Fibroblast of lung (primary cell): ENCODE results near the gene TRIM39. TPM values are rescaled to one million over a fixed set of nuclear protein-coding genes. Genes with fewer than 3 reads are reported as not detected.

Source experiments
- DNase-seq, 2 donors: peaks; one replicate each; pipeline versions ENCODE4 v3.0.0 to v3.0.0-alpha.2; 2010; ENCODE audit warnings: low read depth in 2 of 2
- H2AFZ ChIP-seq: 2 replicates; pipeline ENCODE4 v1.5.1; 2012; ENCODE audit warnings: low read length, control low read depth, inconsistent platforms
- H3K27ac ChIP-seq: 2 replicates; pipeline ENCODE4 v1.5.1; 2011; ENCODE audit warnings: low read length, control low read depth; ENCODE audit not compliant: insufficient read depth
- H3K27me3 ChIP-seq: 2 replicates; pipeline ENCODE4 v1.5.1; 2011; ENCODE audit warnings: mild to moderate bottlenecking, low read length; ENCODE audit not compliant: control insufficient read depth, insufficient read depth
- H3K36me3 ChIP-seq: 2 replicates; pipeline ENCODE4 v1.5.1; 2011; ENCODE audit warnings: low read length; ENCODE audit not compliant: control insufficient read depth, insufficient read depth
- H3K4me1 ChIP-seq: 2 replicates; pipeline ENCODE4 v1.5.1; 2011; ENCODE audit warnings: low read length; ENCODE audit not compliant: control insufficient read depth, insufficient read depth; ENCODE audit errors: extremely low read depth
- H3K4me2 ChIP-seq: 2 replicates; pipeline ENCODE4 v1.5.1; 2011; ENCODE audit warnings: low read length, control low read depth; ENCODE audit not compliant: insufficient read depth; ENCODE audit errors: extremely low read depth
- H3K4me3 ChIP-seq, 4 experiments: fragments of 200-600 bp in 1 of 4; sonication (generic) in 1 of 4; replicated peaks in 1 of 4; 2 replicates each; pipeline ENCODE4 v1.5.1; 2011 to 2016; ENCODE audit warnings: low read length in 4 of 4, low read depth in 3 of 4, mild to moderate bottlenecking in 3 of 4, control low read depth in 2 of 4, inconsistent platforms in 1 of 4, mixed read lengths in 1 of 4; ENCODE audit not compliant: insufficient read depth in 1 of 4; ENCODE audit errors: control extremely low read depth in 1 of 4
- H3K79me2 ChIP-seq: 2 replicates; pipeline ENCODE4 v1.5.1; 2012; ENCODE audit warnings: mild to moderate bottlenecking, low read length, inconsistent platforms; ENCODE audit not compliant: control insufficient read depth, insufficient read depth
- H3K9ac ChIP-seq: 2 replicates; pipeline ENCODE4 v1.5.1; 2011; ENCODE audit warnings: mild to moderate bottlenecking, low read length, control low read depth; ENCODE audit not compliant: insufficient read depth
- H3K9me3 ChIP-seq: 2 replicates; pipeline ENCODE4 v1.5.1; 2012; ENCODE audit warnings: low read depth, low read length; ENCODE audit not compliant: control insufficient read depth, insufficient read depth
- H4K20me1 ChIP-seq: 2 replicates; pipeline ENCODE4 v1.5.1; 2011; ENCODE audit warnings: low read length; ENCODE audit not compliant: control insufficient read depth, insufficient read depth; ENCODE audit errors: extremely low read depth
- EZH2 ChIP-seq: IDR thresholded peaks from 2 replicates; pipeline ENCODE4 v1.5.1; 2012; ENCODE audit warnings: low read length, control low read depth, mild to moderate bottlenecking; ENCODE audit errors: missing control alignments
- polyA plus RNA-seq, 2 donors: library from polyadenylated mRNA; depleted of rRNA in 1 of 2; stranded (reverse) in 1 of 2; unstranded in 1 of 2; fragments of >200 nt; gene quantifications; 2 replicates each; pipeline ENCODE4 v1.2.1, GENCODE V29; 2011 to 2012; ENCODE audit warnings: missing spikeins in 1 of 2
- total RNA-seq: library from RNA; depleted of rRNA; stranded (reverse); fragments of >200 nt; gene quantifications from 2 replicates; pipeline ENCODE4 v1.2.1, GENCODE V29; 2014
- TF ChIP-seq, protein P1 (sequence below), 2 donors: IDR thresholded peaks in 1 of 2; conservative IDR thresholded peaks in 1 of 2; 1 replicate in 1 of 2; 2 replicates in 1 of 2; pipeline ENCODE4 v1.5.1; 2011 to 2012; ENCODE audit warnings: low read length in 2 of 2, control low read depth in 1 of 2, inconsistent platforms in 1 of 2, low read depth in 1 of 2, mild to moderate bottlenecking in 1 of 2

Gene TRIM39
- total and polyA plus RNA-seq, 2 donors (not counting 1 experiment from before 2014, with no cell fraction given), result 7.8 to 11.9 TPM

GRCh38 chr6:30322527-30323501, 3.9 kb upstream of the TRIM39 start:
- Histone ChIP-seq H3K36me3 (peaks cover 3% of the 10 kb centered on the region), H3K9me3 (no peaks in the 10 kb centered on the region), H3K27me3 (no peaks in the 10 kb centered on the region), H3K27ac (peak overlapping the region; percentile 45), H4K20me1 (peaks cover 1% of the 10 kb centered on the region), H3K4me1 (peaks cover 2% of the 10 kb centered on the region), H2AFZ (no peak overlapping the region), H3K4me3 (no peak overlapping the region), H3K4me2 (peak overlapping the region; percentile 8), H3K9ac (no peak overlapping the region), H3K79me2 (peaks cover 69% of the 10 kb centered on the region)
- DNase-seq, result peak; percentile 59 to 90
- TF ChIP-seq, protein P1, sequence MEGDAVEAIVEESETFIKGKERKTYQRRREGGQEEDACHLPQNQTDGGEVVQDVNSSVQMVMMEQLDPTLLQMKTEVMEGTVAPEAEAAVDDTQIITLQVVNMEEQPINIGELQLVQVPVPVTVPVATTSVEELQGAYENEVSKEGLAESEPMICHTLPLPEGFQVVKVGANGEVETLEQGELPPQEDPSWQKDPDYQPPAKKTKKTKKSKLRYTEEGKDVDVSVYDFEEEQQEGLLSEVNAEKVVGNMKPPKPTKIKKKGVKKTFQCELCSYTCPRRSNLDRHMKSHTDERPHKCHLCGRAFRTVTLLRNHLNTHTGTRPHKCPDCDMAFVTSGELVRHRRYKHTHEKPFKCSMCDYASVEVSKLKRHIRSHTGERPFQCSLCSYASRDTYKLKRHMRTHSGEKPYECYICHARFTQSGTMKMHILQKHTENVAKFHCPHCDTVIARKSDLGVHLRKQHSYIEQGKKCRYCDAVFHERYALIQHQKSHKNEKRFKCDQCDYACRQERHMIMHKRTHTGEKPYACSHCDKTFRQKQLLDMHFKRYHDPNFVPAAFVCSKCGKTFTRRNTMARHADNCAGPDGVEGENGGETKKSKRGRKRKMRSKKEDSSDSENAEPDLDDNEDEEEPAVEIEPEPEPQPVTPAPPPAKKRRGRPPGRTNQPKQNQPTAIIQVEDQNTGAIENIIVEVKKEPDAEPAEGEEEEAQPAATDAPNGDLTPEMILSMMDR (conservative IDR thresholded peaks at IDR 0.05 in 1 of 2, IDR thresholded peaks at IDR 0.05 in 1 of 2; ENCODE audit: low read depth in 1 of 2, low read length in 2 of 2), result no peak
- no peak for TF ChIP-seq EZH2

DNA sequence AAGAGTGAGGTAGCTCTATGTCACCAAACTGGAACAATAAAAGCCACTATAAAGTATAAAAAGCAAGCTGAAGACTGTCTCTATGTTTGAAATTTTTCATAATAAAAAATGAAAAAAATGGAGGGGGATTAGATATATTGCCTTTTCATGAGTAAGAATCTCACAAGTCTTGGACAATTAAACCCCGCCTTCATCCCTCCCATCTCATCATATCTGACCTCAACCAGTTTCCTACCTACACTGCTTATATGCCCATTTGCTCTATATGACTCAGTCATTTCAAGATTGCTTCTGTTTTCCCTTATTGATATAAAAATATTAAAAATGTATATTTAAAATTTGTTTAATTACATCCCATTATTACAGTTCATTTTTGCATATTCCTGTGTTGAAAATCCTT, 2.9 kb upstream of the TRIM39 start:
- Histone ChIP-seq H3K4me1 (peaks cover 2% of the 10 kb centered on the region), H4K20me1 (peaks cover 1% of the 10 kb centered on the region), H3K4me2 (no peak overlapping the region), H3K9me3 (no peaks in the 10 kb centered on the region), H3K27me3 (no peaks in the 10 kb centered on the region), H2AFZ (no peak overlapping the region), H3K79me2 (peaks cover 62% of the 10 kb centered on the region), H3K36me3 (peaks cover 3% of the 10 kb centered on the region), H3K27ac (no peak overlapping the region), H3K9ac (no peak overlapping the region), H3K4me3 (no peak overlapping the region)
- no peak for TF ChIP-seq EZH2
- TF ChIP-seq, protein P1 (conservative IDR thresholded peaks at IDR 0.05 in 1 of 2, IDR thresholded peaks at IDR 0.05 in 1 of 2; ENCODE audit: low read depth in 1 of 2, low read length in 2 of 2), result no peak
- DNase-seq, result peak in 1 of 2 donors; percentile 26

GRCh38 chr6:30325150-30325872, 1.4 kb upstream of the TRIM39 start:
- TF ChIP-seq, protein P1 (conservative IDR thresholded peaks at IDR 0.05 in 1 of 2, IDR thresholded peaks at IDR 0.05 in 1 of 2; ENCODE audit: low read depth in 1 of 2, low read length in 2 of 2), result no peak
- no peak for TF ChIP-seq EZH2
- Histone ChIP-seq H4K20me1 (peaks cover 1% of the 10 kb centered on the region), H3K9me3 (no peaks in the 10 kb centered on the region), H3K9ac (peak overlapping the region; percentile 99), H3K36me3 (peaks cover 6% of the 10 kb centered on the region), H3K4me1 (peaks cover 2% of the 10 kb centered on the region), H3K4me2 (peak overlapping the region; percentile 96), H3K27ac (peak overlapping the region; percentile 99), H3K79me2 (peaks cover 54% of the 10 kb centered on the region), H2AFZ (no peak overlapping the region), H3K27me3 (no peaks in the 10 kb centered on the region), H3K4me3 (peak overlapping the region; percentile 94 to 99 (median 98))
- peak; percentile 41 to 62 for DNase-seq
